ENCODE data around the gene EIF3A.
A peak's percentile ranks its signal among the peaks of the same experiment; 100 is the strongest.
"Not testable (repeated sequence)": the region's sequence is repeated elsewhere in the genome, so short reads cannot be mapped to it uniquely, and the experiment has no call there.

Gene EIF3A

DNA sequence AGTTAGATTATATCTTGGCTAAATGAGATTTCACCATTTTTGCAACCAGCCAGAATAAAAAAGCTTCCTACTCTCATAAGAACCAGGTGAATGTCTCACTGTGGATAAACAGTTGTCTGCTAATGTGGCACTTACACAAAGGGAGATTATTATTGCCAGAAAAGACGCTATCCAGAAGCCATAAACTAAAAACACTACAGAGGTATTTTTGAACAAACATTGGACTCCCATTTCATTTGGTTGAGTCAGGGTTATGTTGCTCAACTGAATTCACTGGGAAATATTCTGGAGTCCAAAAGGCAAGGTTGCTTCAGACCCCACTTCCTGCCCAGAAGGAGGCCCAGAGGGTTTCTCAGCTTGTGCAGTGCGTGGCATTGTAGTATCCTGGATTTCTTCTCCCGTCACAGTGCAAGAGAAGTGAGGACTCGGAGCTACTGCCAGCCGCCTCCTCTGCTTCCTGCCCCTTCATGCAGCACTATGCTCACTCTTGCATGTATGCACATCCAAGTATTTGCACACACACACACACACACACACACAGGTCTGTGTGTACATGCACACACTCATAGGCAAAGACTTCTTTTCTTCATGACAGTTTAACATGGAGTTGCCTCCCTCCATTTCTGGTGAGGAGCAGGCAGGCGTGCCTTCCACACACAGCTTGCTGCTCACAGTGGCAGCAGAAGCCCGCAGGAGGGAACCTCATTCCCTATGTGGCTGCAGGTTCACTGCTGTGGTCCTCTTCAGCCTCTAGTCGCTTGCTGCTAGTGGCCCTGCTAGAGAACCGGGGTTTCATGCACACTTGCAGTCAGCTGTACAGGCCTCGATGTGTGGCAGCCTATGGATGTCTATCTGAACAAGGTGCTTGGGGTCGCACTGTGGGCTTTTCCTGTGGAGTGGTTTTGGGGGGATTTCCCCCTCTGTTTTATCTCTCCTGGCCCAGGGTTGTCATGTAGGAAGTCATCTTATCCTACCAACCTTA, 33.4 kb upstream of the EIF3A start:
- Histone ChIP-seq H3K9ac (ENCODE audit: low read length in 2 of 2) (peak overlapping the region in 1 of 2 donors; percentile 9), H3K36me3 (ENCODE audit: control insufficient read depth in 2 of 2, insufficient read depth in 2 of 2, low read length in 2 of 2) (peaks cover 10 to 19% of the 10 kb centered on the region in 2 donors), H3K27ac (ENCODE audit: low read length) (peak overlapping the region; percentile 49), H3K27me3 (ENCODE audit: control insufficient read depth in 1 of 2, insufficient read depth in 2 of 2, low read length in 2 of 2) (no peaks in the 10 kb centered on the region), H3K4me3 (ENCODE audit: low read length in 2 of 2) (peak overlapping the region in 1 of 2 donors; percentile 8), H3K9me3 (ENCODE audit: control insufficient read depth in 2 of 2, low read length in 2 of 2) (no peaks in the 10 kb centered on the region), H3K4me1 (ENCODE audit: control insufficient read depth, insufficient read depth, low read length) (peaks cover 8% of the 10 kb centered on the region)

DNA sequence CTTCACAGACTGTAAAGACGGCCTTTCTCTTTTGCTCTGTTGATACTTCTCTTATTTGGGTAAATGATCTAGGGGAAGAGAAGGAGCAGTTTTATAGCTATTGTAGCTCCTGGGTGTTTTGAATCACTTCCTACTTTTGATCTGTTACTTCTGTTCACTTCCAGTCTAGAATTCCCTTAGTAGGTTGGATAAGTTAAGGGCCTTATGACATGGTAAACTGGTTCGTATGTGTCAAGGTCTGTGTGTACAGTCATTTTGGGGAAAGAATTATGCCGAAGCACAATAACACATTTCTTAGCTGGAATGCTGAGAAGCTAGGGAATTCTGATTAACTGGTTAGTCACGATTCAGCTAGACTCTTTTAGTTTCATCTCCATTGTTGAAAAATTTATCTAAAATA, 31.4 kb upstream of the EIF3A start:
- no peaks in the 10 kb centered on the region for H3K9me3 ChIP-seq (ENCODE audit: control insufficient read depth in 2 of 2, low read length in 2 of 2)
- H3K4me1 ChIP-seq (ENCODE audit: control insufficient read depth, insufficient read depth, low read length), result peaks cover 8% of the 10 kb centered on the region
- H3K27me3 ChIP-seq (ENCODE audit: control insufficient read depth in 1 of 2, insufficient read depth in 2 of 2, low read length in 2 of 2), result no peaks in the 10 kb centered on the region
- no peak overlapping the region for H3K4me3 ChIP-seq (ENCODE audit: low read length in 2 of 2)
- H3K36me3 ChIP-seq (ENCODE audit: control insufficient read depth in 2 of 2, insufficient read depth in 2 of 2, low read length in 2 of 2), result peaks cover 5 to 12% of the 10 kb centered on the region in 2 donors
- H3K9ac ChIP-seq (ENCODE audit: low read length in 2 of 2), result no peak overlapping the region
- no peak overlapping the region for H3K27ac ChIP-seq (ENCODE audit: low read length)

DNA sequence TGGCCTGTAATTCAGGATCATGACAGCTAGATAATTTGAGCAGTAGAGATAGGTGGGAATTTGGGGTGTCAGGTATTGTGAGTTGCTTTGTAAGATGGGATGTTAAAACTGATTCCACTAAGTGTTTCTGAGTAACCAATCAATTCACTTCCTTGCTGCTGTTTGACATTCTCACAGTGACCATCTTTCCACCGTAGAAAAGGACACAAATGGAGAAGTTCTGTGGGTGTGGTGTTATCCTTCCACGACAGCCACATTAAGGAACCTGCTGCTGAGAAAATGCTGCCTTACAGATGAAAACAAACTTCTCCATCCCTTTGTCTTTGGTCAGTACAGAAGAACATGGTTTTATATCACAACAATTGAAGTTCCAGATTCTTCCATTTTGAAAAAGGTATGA, 27.2 kb upstream of the EIF3A start:
- H3K4me1 ChIP-seq (ENCODE audit: control insufficient read depth, insufficient read depth, low read length); H3K9me3 ChIP-seq (ENCODE audit: control insufficient read depth in 2 of 2, low read length in 2 of 2); H3K4me3 ChIP-seq (ENCODE audit: low read length in 2 of 2); H3K27ac ChIP-seq (ENCODE audit: low read length); H3K9ac ChIP-seq (ENCODE audit: low read length in 2 of 2); H3K27me3 ChIP-seq (ENCODE audit: control insufficient read depth in 1 of 2, insufficient read depth in 2 of 2, low read length in 2 of 2); H3K36me3 ChIP-seq (ENCODE audit: control insufficient read depth in 2 of 2, insufficient read depth in 2 of 2, low read length in 2 of 2): not testable (repeated sequence)

DNA sequence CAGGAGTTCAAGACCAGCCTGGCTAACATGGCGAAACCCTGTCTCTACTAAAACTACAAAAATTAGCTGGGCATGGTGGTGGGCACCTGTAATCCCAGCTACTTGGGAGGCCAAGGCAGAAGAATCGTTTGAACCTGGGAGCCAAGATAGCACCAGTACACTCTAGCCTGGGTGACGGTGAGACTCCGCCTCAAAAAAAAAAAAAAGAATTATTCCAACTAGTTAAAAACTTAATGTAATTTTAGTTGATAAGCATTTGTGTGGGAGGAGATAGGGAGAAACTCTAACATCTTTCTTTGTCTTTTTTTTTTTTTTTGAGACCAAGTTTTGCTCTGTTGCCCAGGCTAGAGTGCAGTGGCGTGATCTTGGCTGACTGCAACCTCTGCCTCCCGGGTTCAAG, 26.5 kb upstream of the EIF3A start:
- H3K9me3 ChIP-seq (ENCODE audit: control insufficient read depth in 2 of 2, low read length in 2 of 2); H3K36me3 ChIP-seq (ENCODE audit: control insufficient read depth in 2 of 2, insufficient read depth in 2 of 2, low read length in 2 of 2); H3K27ac ChIP-seq (ENCODE audit: low read length); H3K4me3 ChIP-seq (ENCODE audit: low read length in 2 of 2); H3K4me1 ChIP-seq (ENCODE audit: control insufficient read depth, insufficient read depth, low read length); H3K27me3 ChIP-seq (ENCODE audit: control insufficient read depth in 1 of 2, insufficient read depth in 2 of 2, low read length in 2 of 2); H3K9ac ChIP-seq (ENCODE audit: low read length in 2 of 2): not testable (repeated sequence)

DNA sequence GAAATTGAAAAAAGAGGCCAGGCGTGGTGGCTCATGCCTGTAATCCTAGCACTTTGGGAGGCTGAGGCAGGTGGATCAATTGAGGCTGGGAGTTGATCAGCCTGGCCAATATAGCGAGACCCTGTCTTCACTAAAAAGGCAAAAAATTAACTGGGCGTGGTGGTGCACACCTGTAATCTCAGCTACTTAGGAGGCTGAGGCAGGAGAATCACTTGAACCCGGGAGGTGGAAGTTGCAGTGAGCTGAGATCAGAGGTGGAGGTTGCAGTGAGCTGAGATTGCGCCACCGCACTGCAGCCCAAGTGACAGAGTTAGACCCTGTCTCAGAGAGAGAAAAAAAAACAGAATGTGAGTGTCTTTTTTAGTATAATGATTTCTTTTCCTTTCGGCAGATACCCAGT, 25.3 kb upstream of the EIF3A start:
- not testable (repeated sequence) for H3K27me3 ChIP-seq (ENCODE audit: control insufficient read depth in 1 of 2, insufficient read depth in 2 of 2, low read length in 2 of 2); H3K9ac ChIP-seq (ENCODE audit: low read length in 2 of 2); H3K9me3 ChIP-seq (ENCODE audit: control insufficient read depth in 2 of 2, low read length in 2 of 2); H3K4me3 ChIP-seq (ENCODE audit: low read length in 2 of 2); H3K27ac ChIP-seq (ENCODE audit: low read length); H3K36me3 ChIP-seq (ENCODE audit: control insufficient read depth in 2 of 2, insufficient read depth in 2 of 2, low read length in 2 of 2); H3K4me1 ChIP-seq (ENCODE audit: control insufficient read depth, insufficient read depth, low read length)

DNA sequence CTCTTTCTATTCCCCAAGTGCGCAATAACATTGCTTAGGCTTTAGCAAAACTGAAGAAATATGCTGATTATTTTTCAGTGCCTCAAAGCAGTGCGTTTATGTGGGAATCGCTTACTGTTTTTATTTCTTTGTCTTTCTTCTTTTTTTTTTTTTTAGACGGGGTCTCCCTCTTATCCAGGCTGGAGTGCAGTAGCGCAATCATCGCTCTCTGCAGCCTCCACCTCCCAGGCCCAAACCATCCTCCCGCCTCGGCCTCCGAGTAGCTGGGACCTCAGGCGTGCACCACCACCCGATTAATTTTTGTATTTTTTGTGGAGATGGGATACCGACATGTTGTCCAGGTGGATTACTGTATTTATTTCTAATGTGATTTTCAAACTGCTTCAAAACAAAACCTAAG, 24.5 kb upstream of the EIF3A start:
- no peak overlapping the region for H3K27ac ChIP-seq (ENCODE audit: low read length)
- H3K9ac ChIP-seq (ENCODE audit: low read length in 2 of 2), result peak overlapping the region; percentile 60 to 69
- no peaks in the 10 kb centered on the region for H3K27me3 ChIP-seq (ENCODE audit: control insufficient read depth in 1 of 2, insufficient read depth in 2 of 2, low read length in 2 of 2)
- peaks cover 0 to 2% of the 10 kb centered on the region in 2 donors for H3K36me3 ChIP-seq (ENCODE audit: control insufficient read depth in 2 of 2, insufficient read depth in 2 of 2, low read length in 2 of 2)
- H3K4me3 ChIP-seq (ENCODE audit: low read length in 2 of 2), result peak overlapping the region; percentile 82 to 91
- H3K4me1 ChIP-seq (ENCODE audit: control insufficient read depth, insufficient read depth, low read length), result peaks cover 8% of the 10 kb centered on the region
- H3K9me3 ChIP-seq (ENCODE audit: control insufficient read depth in 2 of 2, low read length in 2 of 2), result no peaks in the 10 kb centered on the region

DNA sequence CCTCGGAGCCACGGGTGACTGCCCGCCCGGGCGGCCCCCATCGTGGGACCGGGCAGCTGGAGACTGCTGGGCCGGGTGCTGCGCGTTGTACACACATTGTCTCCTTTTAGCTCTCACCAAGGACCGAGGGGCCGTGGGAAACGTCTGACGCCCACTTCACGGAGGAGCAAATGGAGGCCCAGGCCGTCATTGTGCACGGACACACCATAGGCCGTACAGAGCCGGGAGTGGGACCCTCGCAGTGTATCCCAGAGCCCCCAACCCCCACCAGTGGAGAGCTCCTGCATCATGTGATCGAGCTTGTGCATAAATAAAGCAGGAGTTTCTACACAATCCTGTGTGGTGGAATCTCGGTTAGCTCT, 24.0 kb upstream of the EIF3A start:
- H3K4me3 ChIP-seq (ENCODE audit: low read length in 2 of 2), result peak overlapping the region; percentile 82 to 91
- peak overlapping the region; percentile 60 to 69 for H3K9ac ChIP-seq (ENCODE audit: low read length in 2 of 2)
- H3K9me3 ChIP-seq (ENCODE audit: control insufficient read depth in 2 of 2, low read length in 2 of 2), result no peaks in the 10 kb centered on the region
- H3K27ac ChIP-seq (ENCODE audit: low read length), result no peak overlapping the region
- peaks cover 0 to 2% of the 10 kb centered on the region in 2 donors for H3K36me3 ChIP-seq (ENCODE audit: control insufficient read depth in 2 of 2, insufficient read depth in 2 of 2, low read length in 2 of 2)
- H3K27me3 ChIP-seq (ENCODE audit: control insufficient read depth in 1 of 2, insufficient read depth in 2 of 2, low read length in 2 of 2), result no peaks in the 10 kb centered on the region
- H3K4me1 ChIP-seq (ENCODE audit: control insufficient read depth, insufficient read depth, low read length), result peaks cover 8% of the 10 kb centered on the region

DNA sequence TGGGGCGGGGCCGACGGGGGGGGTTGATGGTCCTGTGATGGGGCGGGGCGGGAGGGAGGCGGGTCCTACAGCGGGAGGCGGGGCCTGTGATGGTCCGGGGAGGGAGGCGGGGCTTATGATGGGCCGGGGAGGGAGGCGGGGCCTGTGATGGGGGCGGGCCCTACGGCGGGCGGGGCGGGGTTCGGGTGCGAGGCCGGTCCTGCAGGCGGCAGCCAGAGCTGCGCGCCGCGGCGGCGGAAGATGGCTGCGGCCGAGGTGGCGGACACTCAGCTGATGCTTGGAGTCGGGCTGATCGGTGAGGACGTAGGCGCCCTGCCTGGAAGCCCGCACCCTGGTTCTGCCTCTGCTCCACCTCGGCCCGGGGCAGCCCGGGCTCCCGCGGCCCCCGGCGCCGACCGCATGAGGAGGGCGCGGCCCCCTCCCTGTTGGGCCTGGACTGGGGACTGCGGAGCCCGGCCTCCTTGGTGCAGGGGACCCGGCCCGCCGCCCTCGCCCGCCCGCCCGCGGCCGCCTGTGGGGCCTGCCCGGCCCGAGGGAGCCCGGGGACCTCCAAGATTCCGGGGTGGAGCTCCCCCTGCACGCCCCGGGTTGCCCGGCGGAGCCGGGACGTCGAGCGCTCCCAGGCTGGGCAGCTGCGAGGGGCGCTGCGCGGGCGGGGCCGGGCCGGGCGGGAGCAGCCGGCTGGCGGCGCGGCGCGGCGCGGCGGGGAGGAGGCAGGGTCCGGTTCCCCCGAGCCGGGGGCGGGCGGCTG, 23.5 kb upstream of the EIF3A start, which contains the start of gene DENND10:
Gene DENND10 (plus strand): TSS at position 211 of the 751 bp plus-strand sequence. CDS start 30 bp downstream, at position 241.
- Histone ChIP-seq H3K27ac (ENCODE audit: low read length) (no peak within 1 kb of the TSS), H3K9me3 (ENCODE audit: control insufficient read depth in 2 of 2, low read length in 2 of 2) (no peaks in the 10 kb centered on the region), H3K9ac (ENCODE audit: low read length in 2 of 2) (peak within 1 kb of the TSS; percentile 60 to 69), H3K27me3 (ENCODE audit: control insufficient read depth in 1 of 2, insufficient read depth in 2 of 2, low read length in 2 of 2) (no peaks in the 10 kb centered on the region), H3K4me3 (ENCODE audit: low read length in 2 of 2) (peak within 1 kb of the TSS; percentile 82 to 91), H3K4me1 (ENCODE audit: control insufficient read depth, insufficient read depth, low read length) (peaks cover 8% of the 10 kb centered on the region), H3K36me3 (ENCODE audit: control insufficient read depth in 2 of 2, insufficient read depth in 2 of 2, low read length in 2 of 2) (peaks cover 0 to 2% of the 10 kb centered on the region in 2 donors)

DNA sequence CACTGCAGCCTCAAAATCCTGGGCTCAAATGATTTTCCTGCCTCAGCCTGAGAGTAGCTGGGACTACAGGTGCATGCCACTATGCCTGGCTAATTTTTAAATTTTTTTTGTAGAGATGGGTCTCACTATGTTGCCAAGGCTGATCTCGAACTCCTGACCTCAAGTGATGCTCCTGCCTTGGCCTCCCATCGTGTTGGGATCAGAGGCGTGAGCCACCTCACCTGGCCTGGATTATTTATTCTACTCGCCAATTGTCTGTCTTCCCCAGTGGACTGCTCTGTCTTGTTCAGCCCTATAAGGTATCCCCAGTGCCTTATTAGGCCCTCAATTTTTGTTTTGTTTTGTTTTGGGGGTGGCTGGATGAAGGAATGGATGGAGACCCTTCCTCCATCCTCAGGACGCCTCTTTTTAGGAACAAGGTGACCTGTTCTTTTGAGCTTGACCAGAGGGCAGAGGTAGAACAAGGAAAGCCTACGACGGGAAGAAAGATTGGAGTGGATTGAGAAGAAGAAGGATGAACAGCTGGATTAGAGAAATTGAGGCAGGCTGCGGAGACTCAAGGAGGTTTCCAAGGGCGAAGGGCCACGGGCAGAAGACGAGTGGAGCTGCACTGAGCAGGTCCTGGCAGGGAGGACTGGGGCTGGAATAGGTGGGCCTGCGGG, 22.8 kb upstream of the EIF3A start:
- H3K4me3 ChIP-seq (ENCODE audit: low read length in 2 of 2), result no peak overlapping the region
- no peak overlapping the region for H3K27ac ChIP-seq (ENCODE audit: low read length)
- no peaks in the 10 kb centered on the region for H3K27me3 ChIP-seq (ENCODE audit: control insufficient read depth in 1 of 2, insufficient read depth in 2 of 2, low read length in 2 of 2)
- peaks cover 8% of the 10 kb centered on the region for H3K4me1 ChIP-seq (ENCODE audit: control insufficient read depth, insufficient read depth, low read length)
- H3K36me3 ChIP-seq (ENCODE audit: control insufficient read depth in 2 of 2, insufficient read depth in 2 of 2, low read length in 2 of 2), result peaks cover 0 to 2% of the 10 kb centered on the region in 2 donors
- H3K9me3 ChIP-seq (ENCODE audit: control insufficient read depth in 2 of 2, low read length in 2 of 2), result no peaks in the 10 kb centered on the region
- no peak overlapping the region for H3K9ac ChIP-seq (ENCODE audit: low read length in 2 of 2)

DNA sequence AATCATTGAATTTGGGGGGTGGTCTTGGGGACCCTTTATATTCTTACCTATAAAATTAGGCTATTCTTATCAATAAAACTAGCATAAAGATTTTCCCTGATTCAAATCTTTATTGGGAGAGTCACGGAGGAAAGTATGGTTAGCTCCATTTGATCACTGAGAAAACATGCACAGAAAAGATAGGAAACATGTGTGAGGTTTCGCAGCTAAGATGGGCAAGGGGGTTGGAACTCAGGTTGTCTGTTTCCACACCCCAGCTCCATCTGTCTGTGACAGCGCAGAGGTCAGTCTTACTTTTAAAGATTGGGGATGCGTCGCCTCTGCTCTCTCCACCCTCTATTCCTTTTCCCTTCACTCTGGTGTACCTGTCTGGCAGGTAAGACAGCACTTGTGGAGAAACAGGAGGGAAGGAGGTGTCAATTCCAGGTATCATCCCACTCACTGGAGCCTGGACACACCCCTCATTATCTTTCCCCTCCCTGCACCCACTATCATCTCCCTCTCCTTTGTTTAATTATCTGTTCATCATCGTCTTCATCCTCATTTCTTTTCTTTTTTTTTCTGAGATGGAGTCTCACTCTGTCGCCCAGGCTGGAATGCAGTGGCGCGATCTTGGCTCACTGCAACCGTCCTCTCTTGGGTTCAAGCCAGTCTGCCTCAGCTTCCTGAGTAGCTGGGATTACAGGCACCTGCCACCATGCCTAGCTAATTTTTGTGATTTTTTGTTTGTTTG, 20.9 kb upstream of the EIF3A start:
- H3K9ac ChIP-seq (ENCODE audit: low read length in 2 of 2), result no peak overlapping the region
- H3K27ac ChIP-seq (ENCODE audit: low read length), result no peak overlapping the region
- no peaks in the 10 kb centered on the region for H3K9me3 ChIP-seq (ENCODE audit: control insufficient read depth in 2 of 2, low read length in 2 of 2)
- H3K4me3 ChIP-seq (ENCODE audit: low read length in 2 of 2), result no peak overlapping the region
- H3K36me3 ChIP-seq (ENCODE audit: control insufficient read depth in 2 of 2, insufficient read depth in 2 of 2, low read length in 2 of 2), result no peaks in the 10 kb centered on the region
- peaks cover 8% of the 10 kb centered on the region for H3K4me1 ChIP-seq (ENCODE audit: control insufficient read depth, insufficient read depth, low read length)
- H3K27me3 ChIP-seq (ENCODE audit: control insufficient read depth in 1 of 2, insufficient read depth in 2 of 2, low read length in 2 of 2), result no peaks in the 10 kb centered on the region
